DND-41 (cell line): ENCODE data around the gene ADGRA3.

ENCODE experiments used
- ATAC-seq: fragments of 200-7000 bp; cut with Tn5 transposase; 3 replicates; pipeline ENCODE4 v1.9.1; 2021; ENCODE audit warnings: low read depth; ENCODE audit not compliant: insufficient read depth
- DNase-seq: peaks from one replicate; pipeline ENCODE4 v3.0.0-alpha.2; 2020
- H2AFZ ChIP-seq: 2 replicates; pipeline ENCODE4 v1.6.0; 2012; ENCODE audit warnings: low read depth, low read length
- H3K27ac ChIP-seq: 2 replicates; pipeline ENCODE4 v1.5.1; 2012; ENCODE audit warnings: low read length, inconsistent platforms
- H3K27me3 ChIP-seq: fragments of 200-600 bp; sonication (generic); 2 replicates; pipeline ENCODE4 v1.6.0; 2012; ENCODE audit warnings: low read length, mild to moderate bottlenecking, inconsistent platforms; ENCODE audit not compliant: insufficient read depth, poor library complexity
- H3K36me3 ChIP-seq: 2 replicates; pipeline ENCODE4 v1.5.1; 2012; ENCODE audit warnings: low read length, inconsistent platforms; ENCODE audit not compliant: insufficient read depth
- H3K4me1 ChIP-seq: 2 replicates; pipeline ENCODE4 v1.5.1; 2012; ENCODE audit warnings: mild to moderate bottlenecking, low read length; ENCODE audit not compliant: insufficient read depth
- H3K4me2 ChIP-seq: 2 replicates; pipeline ENCODE4 v1.6.0; 2012; ENCODE audit warnings: mild to moderate bottlenecking, moderate library complexity, low read length, inconsistent platforms; ENCODE audit not compliant: insufficient read depth
- H3K4me3 ChIP-seq, 2 experiments: fragments of 200-600 bp in 1 of 2; shearing (Covaris generic) in 1 of 2; 2 replicates each; pipeline ENCODE4 v1.5.1; 2012 to 2016; ENCODE audit warnings: inconsistent platforms in 2 of 2, low read length in 2 of 2, mild to moderate bottlenecking in 2 of 2, low read depth in 1 of 2, moderate library complexity in 1 of 2
- H3K79me2 ChIP-seq: 2 replicates; pipeline ENCODE4 v1.6.0; 2012; ENCODE audit warnings: low read length, inconsistent platforms; ENCODE audit not compliant: insufficient read depth
- H3K9ac ChIP-seq: 2 replicates; pipeline ENCODE4 v1.6.0; 2012; ENCODE audit warnings: low read depth, mild to moderate bottlenecking, inconsistent platforms, low read length, moderate library complexity
- H3K9me3 ChIP-seq: 2 replicates; pipeline ENCODE4 v1.5.1; 2012; ENCODE audit warnings: low read length, moderate library complexity, mild to moderate bottlenecking, inconsistent platforms; ENCODE audit not compliant: insufficient read depth, severe bottlenecking
- H4K20me1 ChIP-seq: 2 replicates; pipeline ENCODE4 v1.6.0; 2012; ENCODE audit warnings: low read length; ENCODE audit not compliant: insufficient read depth
- EZH2 ChIP-seq: IDR thresholded peaks from 3 replicates; pipeline ENCODE4 v1.6.1; 2012; ENCODE audit warnings: borderline replicate concordance, low read depth, mild to moderate bottlenecking, moderate library complexity, low read length, inconsistent platforms; ENCODE audit not compliant: severe bottlenecking
- TF ChIP-seq, protein P1 (sequence below): IDR thresholded peaks from 2 replicates; pipeline ENCODE4 v1.5.1; 2012; ENCODE audit warnings: borderline replicate concordance, low read length, moderate library complexity, mild to moderate bottlenecking; ENCODE audit not compliant: poor library complexity, severe bottlenecking; ENCODE audit errors: extremely low read depth

Gene ADGRA3

DNA sequence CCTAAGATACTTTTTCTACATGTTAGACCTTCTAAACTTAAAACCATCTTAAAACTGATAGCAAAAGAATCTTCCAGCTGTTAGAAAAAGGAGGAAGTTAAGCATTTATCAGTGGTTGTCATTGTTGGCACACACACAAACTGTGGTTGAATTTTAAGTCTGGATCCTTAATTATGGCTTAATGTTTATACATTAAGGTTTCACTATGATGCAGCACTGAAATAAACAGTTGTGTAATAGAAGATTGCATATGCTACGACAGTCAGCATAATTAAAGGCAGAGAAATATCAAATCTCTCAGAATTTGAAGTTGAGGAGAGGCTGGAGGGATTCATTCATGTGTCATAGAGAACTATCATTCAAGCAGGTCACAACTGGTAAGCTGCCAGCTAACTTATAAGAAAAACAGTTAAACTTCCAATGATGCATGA, 32.3 kb downstream of the ADGRA3 start:
- H2AFZ ChIP-seq, result no peak overlapping the region
- no peaks in the 10 kb centered on the region for H3K4me1 ChIP-seq
- ATAC-seq (no peak), DNase-seq (no peak)
- H3K4me2 ChIP-seq, result no peak overlapping the region
- H3K36me3 ChIP-seq, result no peaks in the 10 kb centered on the region
- peaks cover 2% of the 10 kb centered on the region; the same call in 1 of the 2 replicates for H3K79me2 ChIP-seq
- H3K27me3 ChIP-seq, result no peaks in the 10 kb centered on the region
- peaks cover 8% of the 10 kb centered on the region; the same call in 1 of the 2 replicates for H4K20me1 ChIP-seq
- TF ChIP-seq, protein P1, sequence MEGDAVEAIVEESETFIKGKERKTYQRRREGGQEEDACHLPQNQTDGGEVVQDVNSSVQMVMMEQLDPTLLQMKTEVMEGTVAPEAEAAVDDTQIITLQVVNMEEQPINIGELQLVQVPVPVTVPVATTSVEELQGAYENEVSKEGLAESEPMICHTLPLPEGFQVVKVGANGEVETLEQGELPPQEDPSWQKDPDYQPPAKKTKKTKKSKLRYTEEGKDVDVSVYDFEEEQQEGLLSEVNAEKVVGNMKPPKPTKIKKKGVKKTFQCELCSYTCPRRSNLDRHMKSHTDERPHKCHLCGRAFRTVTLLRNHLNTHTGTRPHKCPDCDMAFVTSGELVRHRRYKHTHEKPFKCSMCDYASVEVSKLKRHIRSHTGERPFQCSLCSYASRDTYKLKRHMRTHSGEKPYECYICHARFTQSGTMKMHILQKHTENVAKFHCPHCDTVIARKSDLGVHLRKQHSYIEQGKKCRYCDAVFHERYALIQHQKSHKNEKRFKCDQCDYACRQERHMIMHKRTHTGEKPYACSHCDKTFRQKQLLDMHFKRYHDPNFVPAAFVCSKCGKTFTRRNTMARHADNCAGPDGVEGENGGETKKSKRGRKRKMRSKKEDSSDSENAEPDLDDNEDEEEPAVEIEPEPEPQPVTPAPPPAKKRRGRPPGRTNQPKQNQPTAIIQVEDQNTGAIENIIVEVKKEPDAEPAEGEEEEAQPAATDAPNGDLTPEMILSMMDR, result no peak
- TF ChIP-seq EZH2, result no peak
- no peak overlapping the region for H3K27ac ChIP-seq
- H3K9me3 ChIP-seq, result no peaks in the 10 kb centered on the region
- H3K4me3 ChIP-seq, result no peak overlapping the region
- no peak overlapping the region for H3K9ac ChIP-seq

DNA sequence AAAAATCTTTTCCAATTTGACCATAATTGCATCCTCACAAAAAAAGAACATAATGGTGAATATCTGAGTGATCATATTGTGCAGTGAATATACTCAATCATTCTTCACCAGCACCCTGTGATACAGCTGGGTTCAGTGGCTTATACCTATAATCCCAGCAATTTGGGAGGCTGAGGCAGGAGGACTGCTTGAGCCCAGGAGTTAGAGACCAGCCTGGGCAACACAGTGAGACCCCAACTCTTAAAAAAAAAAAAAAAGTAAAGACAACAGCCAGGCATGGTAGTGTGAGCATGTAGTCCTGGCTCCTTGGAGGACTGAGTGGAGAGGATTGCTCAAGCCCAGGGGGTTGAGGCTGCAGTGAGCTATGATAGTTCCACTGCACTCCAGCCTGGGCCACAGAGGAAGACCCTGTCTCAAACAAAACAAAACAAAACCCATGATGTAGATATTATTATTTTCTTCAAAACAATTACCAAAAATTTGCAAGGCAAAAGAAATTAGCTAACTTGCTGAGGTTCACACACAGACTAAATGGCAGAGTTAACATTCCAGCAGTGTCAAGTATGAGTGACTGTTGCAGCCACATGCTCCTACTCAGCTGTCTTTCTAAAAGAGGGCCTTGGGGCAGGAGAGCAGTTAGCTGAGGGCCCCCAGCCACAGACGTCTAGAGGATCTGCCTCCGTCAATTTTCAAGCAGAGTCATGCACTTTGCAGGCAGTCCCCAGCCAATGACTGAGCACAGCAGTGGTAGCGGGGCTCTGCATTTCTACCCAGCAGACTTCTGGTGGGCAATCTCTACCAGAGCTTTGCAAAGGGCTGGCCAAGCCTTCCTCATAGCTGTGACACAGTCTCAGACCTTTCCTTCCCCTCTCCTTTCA, 33.4 kb downstream of the ADGRA3 start:
- Histone ChIP-seq H3K27me3 (no peaks in the 10 kb centered on the region), H3K4me2 (no peak overlapping the region), H3K4me3 (no peak overlapping the region), H3K4me1 (no peaks in the 10 kb centered on the region), H3K79me2 (peaks cover 2% of the 10 kb centered on the region; the same call in 1 of the 2 replicates), H2AFZ (no peak overlapping the region), H4K20me1 (peaks cover 8% of the 10 kb centered on the region; the same call in 1 of the 2 replicates), H3K9ac (no peak overlapping the region), H3K9me3 (no peaks in the 10 kb centered on the region), H3K27ac (no peak overlapping the region), H3K36me3 (no peaks in the 10 kb centered on the region)
- no peak for DNase-seq
- TF ChIP-seq EZH2, result no peak
- TF ChIP-seq, protein P1, result no peak
- no peak for ATAC-seq

DNA sequence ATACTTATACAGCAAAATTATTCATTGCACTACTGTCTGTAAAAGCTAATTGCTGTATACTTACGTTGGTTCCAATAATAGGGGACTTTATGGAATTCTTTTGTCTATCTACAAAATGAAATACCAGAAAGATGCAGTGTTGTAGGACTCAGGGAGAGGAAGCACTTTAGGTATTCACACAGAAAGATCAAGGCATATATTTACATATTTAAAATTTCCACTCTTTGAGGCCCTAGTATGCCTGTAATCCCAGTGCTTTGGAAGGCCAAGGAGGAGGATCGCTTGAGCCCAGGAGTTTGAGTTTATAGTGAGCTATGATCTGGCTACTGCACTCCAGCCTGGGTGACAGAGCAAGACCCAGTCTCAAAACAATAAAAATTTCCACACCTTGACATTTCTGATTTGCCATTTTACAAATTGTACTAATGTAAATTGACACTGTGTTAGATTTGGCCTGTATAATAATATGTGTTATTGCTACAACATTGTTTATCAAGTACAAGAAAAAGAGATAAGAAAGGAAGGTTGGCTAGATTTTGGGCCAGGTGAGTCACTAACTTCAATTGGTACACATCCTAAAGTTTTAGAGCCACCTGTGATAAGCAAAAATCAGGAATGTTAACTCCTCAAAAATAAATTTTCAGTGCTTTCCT, 35.1 kb downstream of the ADGRA3 start:
- Histone ChIP-seq H3K4me2 (no peak overlapping the region), H3K36me3 (no peaks in the 10 kb centered on the region), H3K4me3 (no peak overlapping the region), H3K79me2 (peaks cover 4% of the 10 kb centered on the region; the same call in 1 of the 2 replicates), H3K9ac (no peak overlapping the region), H3K9me3 (no peaks in the 10 kb centered on the region), H2AFZ (no peak overlapping the region), H3K4me1 (no peaks in the 10 kb centered on the region), H3K27ac (no peak overlapping the region), H3K27me3 (no peaks in the 10 kb centered on the region), H4K20me1 (no peaks in the 10 kb centered on the region)
- ATAC-seq (no peak), DNase-seq (no peak)
- no peak for TF ChIP-seq EZH2
- TF ChIP-seq, protein P1, result no peak
